Ovary (tissue), 9 donors: Measurements from ENCODE around the gene GPR107. TPM values are rescaled to one million over a fixed set of nuclear protein-coding genes. Genes with fewer than 3 reads are reported as not detected.
A peak's percentile ranks its signal among the peaks of the same experiment; 100 is the strongest.

Experiments used
- DNase-seq, 5 donors: peaks; one replicate each; pipeline ENCODE4 v3.0.0-alpha.2; 2019 to 2020
- H3K27ac ChIP-seq, 2 donors: fragments of 200-600 bp; one replicate each; pipeline versions ENCODE4 v1.5.1 to v1.8.0; 2019 to 2022
- H3K27me3 ChIP-seq: fragments of 200-600 bp; one replicate; pipeline ENCODE4 v1.8.0; 2022
- H3K36me3 ChIP-seq: fragments of 200-600 bp; sonication (generic); one replicate; pipeline ENCODE4 v1.5.1; 2019
- H3K4me1 ChIP-seq: one replicate; pipeline ENCODE4 v1.8.1; 2013; ENCODE audit warnings: mild to moderate bottlenecking, moderate library complexity; ENCODE audit not compliant: insufficient read depth
- H3K4me3 ChIP-seq: fragments of 200-600 bp; sonication (generic); one replicate; pipeline ENCODE4 v1.5.1; 2017
- H3K9me3 ChIP-seq, 2 donors: fragments of 200-600 bp in 1 of 2; sonication (generic) in 1 of 2; one replicate each; pipeline versions ENCODE4 v1.5.1 to v1.8.1; 2013 to 2019; ENCODE audit warnings: mild to moderate bottlenecking in 1 of 2, moderate library complexity in 1 of 2
- CTCF ChIP-seq, 3 donors: fragments of 450-650 bp in 2 of 3; fragments of 200-600 bp in 1 of 3; IDR thresholded peaks; one replicate each; pipeline versions ENCODE4 v1.5.1 to v1.8.0; 2016 to 2022; ENCODE audit warnings: antibody characterized with exemption in 3 of 3, mild to moderate bottlenecking in 1 of 3
- EP300 ChIP-seq: sonication (generic); formaldehyde crosslinking; IDR thresholded peaks from one replicate; pipeline ENCODE4 v1.6.1; 2017; ENCODE audit warnings: antibody characterized with exemption
- POLR2A ChIP-seq: fragments of 450-650 bp; IDR thresholded peaks from one replicate; pipeline ENCODE4 v1.6.1; 2017; ENCODE audit warnings: antibody characterized with exemption, mild to moderate bottlenecking, moderate library complexity
- WGBS, 3 donors: extraction: QIAGEN DNeasy Blood & Tissue Kit in 1 of 3; methylation state at CpG; one replicate each; pipeline versions ENCODE4 v1.1.5 to v1.1.7; 2013 to 2017; 5-methylcytosine and 5-hydroxymethylcytosine counted together
- intact Hi-C, 4 donors: fragments of 100-400 bp; cut with DNase I; formaldehyde crosslinking; loops; one replicate each; pipeline versions ENCODE4 v1.11.0 to v1.15.1; 2022 to 2023
- polyA plus RNA-seq, 2 donors: library from polyadenylated mRNA; stranded (reverse); fragments of 200-250 nt in 1 of 2; fragments of 350-450 nt in 1 of 2; fragmentation: Illumina TruSeq in 1 of 2; extraction: RNeasy Lipid Tissue Mini Kit (QIAGEN cat#74804) in 1 of 2; gene quantifications; one replicate each; pipeline ENCODE4 v1.2.3, GENCODE V29; 2013 to 2014
- total RNA-seq, 7 donors: library from RNA; depleted of rRNA in 2 of 7; stranded (reverse); fragments of >200 nt in 2 of 7; fragmentation: NEBNext Ultra II Directional in 3 of 7; extraction: Animal tissue kit (Norgen Biotek cat#: 25700) in 3 of 7; gene quantifications; one replicate each; pipeline versions ENCODE4 v1.1.0 to v1.2.4, GENCODE V29; 2016 to 2023
- donor health status: DM: no; HTN: no; CAD: no; lungs with moderate emphysema.
- donor health status: DM: no; HTN: no; CAD: no.
- donor health status: Bipolar disorder and iron deficiency.
- donor health status: DM: yes; HTN: yes; CAD: no.
- donor health status: DM: no; HTN: no; CAD: no.
- donor health status: DM: yes; HTN: yes; CAD: no.

The GPR107 gene
- total and polyA plus RNA-seq, 9 donors: 11.6 to 44.0 (median 28.3) TPM

DNA sequence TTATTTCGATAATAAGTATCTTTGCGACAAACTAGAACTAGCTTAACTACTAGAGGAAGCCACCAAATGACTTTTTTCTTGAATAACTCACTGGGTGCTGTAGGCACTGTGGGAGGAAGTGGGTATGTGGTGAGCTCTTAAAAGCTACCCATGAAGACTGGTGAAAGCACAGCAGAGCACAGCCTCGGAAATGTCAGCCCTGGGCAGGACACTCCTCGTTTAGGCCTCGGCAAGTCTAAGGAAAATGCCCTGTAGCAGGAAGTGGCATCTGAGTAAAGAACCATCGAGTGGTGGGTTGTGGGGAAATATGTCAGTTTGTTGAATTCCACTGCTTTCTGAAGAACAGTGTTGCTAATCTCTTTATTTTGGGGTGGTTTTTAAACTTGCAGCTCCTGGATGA lies 74.5 kb downstream of the GPR107 start:
- intact Hi-C loops: no loop called here
- Histone ChIP-seq H3K9me3 (no peaks in the 10 kb centered on the region), H3K27me3 (no peaks in the 10 kb centered on the region), H3K27ac (peak overlapping the region in 1 of 2 donors; percentile 27), H3K4me3 (no peak overlapping the region), H3K36me3 (no peaks in the 10 kb centered on the region), H3K4me1 (no peaks in the 10 kb centered on the region)
- DNase-seq: no peak
- WGBS, 3 donors: 76 to 82% (median 81%) methylated on average over 6 of the region's 6 CpGs
- TF ChIP-seq CTCF (IDR thresholded peaks at IDR 0.05): no peak

DNA sequence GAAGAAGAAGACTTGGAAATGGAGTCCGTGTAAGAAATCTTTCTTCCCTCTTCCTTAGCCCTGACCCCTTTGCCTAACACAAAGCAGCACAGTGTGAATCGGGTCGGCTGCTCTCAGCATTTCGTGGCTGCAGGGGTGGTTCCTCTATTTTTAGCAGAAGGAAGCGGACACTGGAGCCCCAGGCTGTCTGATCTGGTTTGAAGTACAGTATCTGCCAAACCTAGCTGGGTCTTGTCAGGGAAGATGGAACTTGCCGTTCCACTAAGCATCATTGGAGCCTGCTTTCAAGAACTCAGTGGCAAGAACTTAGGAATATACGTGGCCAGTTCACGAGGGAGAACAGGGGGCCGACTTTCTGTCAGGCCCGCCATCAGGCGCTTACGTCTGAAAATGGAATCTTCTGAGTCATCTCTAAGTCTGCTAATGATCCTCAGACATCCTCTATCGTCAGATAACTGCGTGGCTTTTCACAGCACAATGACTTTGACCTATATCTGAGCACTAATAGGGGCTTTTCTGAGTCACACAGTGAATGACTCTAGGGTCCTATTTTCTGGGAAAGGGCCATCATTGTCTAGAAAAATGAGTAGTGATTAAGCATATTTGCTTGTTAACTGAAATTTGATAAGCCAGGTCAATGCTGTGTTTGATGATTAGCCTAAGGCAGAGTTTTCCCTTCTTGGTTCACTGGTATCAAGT lies 75.2 kb downstream of the GPR107 start:
- DNase-seq: peak in 2 of 5 donors; percentile 31 to 37
- Histone ChIP-seq H3K4me1 (no peaks in the 10 kb centered on the region), H3K9me3 (no peaks in the 10 kb centered on the region), H3K36me3 (no peaks in the 10 kb centered on the region), H3K27ac (peak overlapping the region; percentile 27 to 28), H3K4me3 (no peak overlapping the region), H3K27me3 (no peaks in the 10 kb centered on the region)
- intact Hi-C loops: no loop called here
- no peak for TF ChIP-seq CTCF (IDR thresholded peaks at IDR 0.05)
- no peak for TF ChIP-seq POLR2A
- TF ChIP-seq EP300: no peak
- WGBS, 3 donors: 58 to 62% (median 60%) methylated on average over 14 of the region's 14 CpGs

DNA sequence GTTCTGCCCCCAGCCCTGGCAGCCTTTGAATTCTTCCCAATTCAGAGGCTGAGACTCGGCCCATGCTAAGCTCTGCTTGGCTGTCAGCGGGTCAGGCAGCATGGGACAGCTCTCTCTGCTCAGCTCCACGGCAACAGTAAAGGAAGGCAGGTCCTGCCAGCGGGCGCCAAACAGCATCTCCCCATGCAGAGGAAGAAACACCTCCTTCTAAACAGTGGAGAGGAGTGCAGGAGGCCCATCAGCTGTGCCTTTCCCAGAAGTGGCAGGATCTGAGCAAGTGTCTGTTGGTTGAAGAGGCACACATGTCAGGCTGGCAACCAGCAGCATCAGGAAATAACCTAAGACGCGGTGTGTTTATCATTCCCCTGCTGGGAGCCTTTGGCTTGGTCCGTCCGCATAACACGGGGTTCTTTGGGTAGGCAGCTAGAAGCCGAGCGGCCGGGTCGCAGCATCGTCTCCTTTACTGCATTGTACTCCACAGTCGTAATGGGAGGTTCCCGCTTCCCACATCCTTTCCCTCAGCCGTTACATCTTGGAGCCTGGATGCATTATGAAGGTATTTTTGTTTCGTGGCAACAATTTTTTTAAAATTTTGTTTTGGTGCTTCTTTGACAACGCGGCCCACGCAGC lies 75.8 kb downstream of the GPR107 start:
- H3K27me3 ChIP-seq: no peaks in the 10 kb centered on the region
- no peak for TF ChIP-seq POLR2A
- no peak for TF ChIP-seq EP300
- TF ChIP-seq CTCF (IDR thresholded peaks at IDR 0.05): no peak
- intact Hi-C loops: no loop called here
- 63 to 78% (median 73%) methylated on average over 22 of the region's 22 CpGs for WGBS, 3 donors
- H3K27ac ChIP-seq: peak overlapping the region; percentile 27 to 28
- H3K4me1 ChIP-seq: no peaks in the 10 kb centered on the region
- no peak overlapping the region for H3K4me3 ChIP-seq
- H3K36me3 ChIP-seq: no peaks in the 10 kb centered on the region
- no peaks in the 10 kb centered on the region for H3K9me3 ChIP-seq
- peak in 1 of 5 donors; percentile 24 for DNase-seq

GRCh38 chr9:130132746-130133145 lies 79.0 kb downstream of the GPR107 start:
- H3K27me3 ChIP-seq: no peaks in the 10 kb centered on the region
- 91 to 94% (median 92%) methylated on average over 7 of the region's 7 CpGs for WGBS, 3 donors
- H3K9me3 ChIP-seq: no peaks in the 10 kb centered on the region
- H3K36me3 ChIP-seq: no peaks in the 10 kb centered on the region
- no peak for DNase-seq
- intact Hi-C loops: no loop called here
- TF ChIP-seq POLR2A (no peak), EP300 (no peak), CTCF (IDR thresholded peaks at IDR 0.05) (no peak)
- H3K4me3 ChIP-seq: no peak overlapping the region
- H3K27ac ChIP-seq: no peak overlapping the region
- H3K4me1 ChIP-seq: no peaks in the 10 kb centered on the region
